Muscle of leg (tissue), 11 donors: Measurements from ENCODE around the gene TBC1D5. TPM values are rescaled to one million over a fixed set of nuclear protein-coding genes. Genes with fewer than 3 reads are reported as not detected.

ENCODE experiments used
- DNase-seq: peaks from one replicate; pipeline ENCODE4 v3.0.0; 2013
- H3K27ac ChIP-seq: one replicate; pipeline ENCODE4 v1.5.1; 2013; ENCODE audit warnings: mild to moderate bottlenecking, low read length, control low read depth
- H3K27me3 ChIP-seq: one replicate; pipeline ENCODE4 v1.6.1; 2013; ENCODE audit warnings: low read length; ENCODE audit not compliant: control insufficient read depth, insufficient read depth
- H3K36me3 ChIP-seq: one replicate; pipeline ENCODE4 v1.6.1; 2013; ENCODE audit warnings: low read length; ENCODE audit not compliant: control insufficient read depth, insufficient read depth
- H3K4me1 ChIP-seq: one replicate; pipeline ENCODE4 v1.6.1; 2013; ENCODE audit warnings: low read length; ENCODE audit not compliant: control insufficient read depth, insufficient read depth
- H3K4me3 ChIP-seq: one replicate; pipeline ENCODE4 v1.5.1; 2013; ENCODE audit warnings: low read length, control low read depth
- H3K9me3 ChIP-seq: replicated peaks from 2 replicates; pipeline ENCODE4 v1.6.1; 2013; ENCODE audit warnings: low read depth, low read length; ENCODE audit not compliant: control insufficient read depth
- WGBS: methylation state at CpG from one replicate; pipeline ENCODE4 v1.1.5; 2013; ENCODE audit warnings: missing lambda C conversion rate; ENCODE audit not compliant: insufficient coverage; 5-methylcytosine and 5-hydroxymethylcytosine counted together
- polyA plus RNA-seq, 8 donors: library from polyadenylated mRNA; unstranded; fragments of 120-200 nt; gene quantifications; one replicate each; pipeline versions ENCODE4 v1.2.1 to v1.2.3, GENCODE V29; 2013; ENCODE audit warnings: inconsistent platforms in 1 of 8, low replicate concordance in 1 of 8; ENCODE audit not compliant: insufficient read length in 8 of 8, insufficient read depth in 1 of 8
- total RNA-seq: library from RNA; stranded (reverse); fragments of 120-200 nt; gene quantifications from one replicate; pipeline ENCODE4 v1.2.4, GENCODE V29; 2013

TBC1D5 gene
- total and polyA plus RNA-seq, 9 donors, result 19.0 to 58.7 (median 32.6) TPM

- WGBS, result no CpG with 5 or more reads among the region's 3 CpGs
Measured at GRCh38 chr3:17469520-17469919, 272.9 kb downstream of the TBC1D5 start.

DNA sequence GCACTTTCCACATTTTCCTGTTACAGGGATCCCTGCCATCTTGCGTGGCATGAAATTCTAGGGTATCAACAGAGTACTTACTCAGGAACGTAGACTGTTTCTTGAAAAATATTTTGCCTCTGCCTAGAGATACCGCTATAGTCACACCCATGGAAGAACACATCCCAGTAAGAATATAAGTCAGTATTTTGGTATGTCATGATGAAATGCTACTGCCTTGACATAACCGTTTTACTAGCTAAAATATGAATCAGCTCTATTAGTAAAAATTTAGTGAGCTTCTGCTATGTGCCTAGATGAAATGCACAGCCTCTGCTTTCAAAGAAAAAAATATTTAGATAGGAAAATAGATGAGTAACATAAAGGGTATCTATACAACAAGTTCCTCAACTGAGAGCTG is 276.4 kb downstream of the TBC1D5 start:
- Histone ChIP-seq H3K27ac (no peak overlapping the region), H3K4me3 (no peak overlapping the region), H3K36me3 (no peaks in the 10 kb centered on the region), H3K9me3 (no peaks in the 10 kb centered on the region), H3K4me1 (no peaks in the 10 kb centered on the region), H3K27me3 (no peaks in the 10 kb centered on the region)
- no peak for DNase-seq
- no CpG with 5 or more reads among the region's 4 CpGs for WGBS

More at GRCh38 chr3:17469520-17469919, 272.9 kb downstream of the TBC1D5 start:
- Histone ChIP-seq H3K4me3 (no peak overlapping the region), H3K9me3 (no peaks in the 10 kb centered on the region), H3K36me3 (no peaks in the 10 kb centered on the region), H3K27ac (no peak overlapping the region), H3K4me1 (no peaks in the 10 kb centered on the region), H3K27me3 (no peaks in the 10 kb centered on the region)
- DNase-seq, result no peak

GRCh38 chr3:17459470-17459993 is 282.9 kb downstream of the TBC1D5 start:
- WGBS, result no CpG with 5 or more reads among the region's 3 CpGs
- Histone ChIP-seq H3K27me3 (no peaks in the 10 kb centered on the region), H3K9me3 (no peaks in the 10 kb centered on the region), H3K4me3 (no peak overlapping the region), H3K36me3 (no peaks in the 10 kb centered on the region), H3K4me1 (no peaks in the 10 kb centered on the region), H3K27ac (no peak overlapping the region)
- DNase-seq, result no peak

GRCh38 chr3:17456650-17457049 is 285.8 kb downstream of the TBC1D5 start:
- no CpG with 5 or more reads among the region's 1 CpG for WGBS
- no peak for DNase-seq
- Histone ChIP-seq H3K36me3 (no peaks in the 10 kb centered on the region), H3K27me3 (no peaks in the 10 kb centered on the region), H3K27ac (no peak overlapping the region), H3K4me3 (no peak overlapping the region), H3K4me1 (no peaks in the 10 kb centered on the region), H3K9me3 (no peaks in the 10 kb centered on the region)

DNA sequence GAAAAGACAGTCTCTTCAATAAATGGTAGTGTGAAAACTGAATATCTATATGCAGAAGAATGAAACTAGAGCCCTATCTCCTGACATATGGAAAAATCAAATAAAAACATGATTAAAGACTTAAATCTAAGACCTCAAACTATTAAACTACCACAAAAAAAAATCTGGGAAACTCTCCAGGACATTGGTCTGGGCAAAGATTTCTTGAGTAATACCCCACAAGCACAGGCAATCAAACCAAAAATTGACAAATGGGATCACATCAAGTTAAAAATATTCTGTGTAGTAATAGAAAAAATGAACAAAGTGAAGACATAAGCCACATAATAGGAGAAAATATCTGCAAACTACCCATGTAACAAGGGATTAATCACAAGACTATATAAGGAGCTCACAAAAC is 286.4 kb downstream of the TBC1D5 start:
- H3K36me3 ChIP-seq, result no peaks in the 10 kb centered on the region
- DNase-seq, result no peak
- H3K27ac ChIP-seq, result no peak overlapping the region
- no peaks in the 10 kb centered on the region for H3K27me3 ChIP-seq
- H3K4me3 ChIP-seq, result no peak overlapping the region
- no peaks in the 10 kb centered on the region for H3K4me1 ChIP-seq
- no peaks in the 10 kb centered on the region for H3K9me3 ChIP-seq

DNA sequence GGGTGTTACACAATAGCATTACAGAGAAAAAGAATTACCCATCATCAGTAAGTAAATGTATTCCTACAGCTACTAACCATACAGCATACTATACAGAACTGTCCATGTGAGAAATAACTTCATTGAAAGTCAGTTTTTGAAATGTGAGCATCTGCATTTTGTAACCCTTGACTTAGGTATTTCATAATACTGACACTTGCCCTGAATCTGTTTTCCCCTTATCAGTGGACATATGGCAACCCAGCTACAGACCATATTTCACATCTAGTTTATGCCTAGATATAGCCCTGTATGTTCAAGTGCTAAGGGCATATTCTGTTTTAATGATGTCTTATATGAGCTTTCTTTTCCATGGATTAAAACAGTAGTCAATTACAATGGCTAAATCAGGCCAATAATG is 297.6 kb downstream of the TBC1D5 start:
- no peak overlapping the region for H3K4me3 ChIP-seq
- DNase-seq, result no peak
- no peak overlapping the region for H3K27ac ChIP-seq
- H3K9me3 ChIP-seq, result no peaks in the 10 kb centered on the region
- H3K27me3 ChIP-seq, result no peaks in the 10 kb centered on the region
- no peaks in the 10 kb centered on the region for H3K4me1 ChIP-seq
- H3K36me3 ChIP-seq, result no peaks in the 10 kb centered on the region

DNA sequence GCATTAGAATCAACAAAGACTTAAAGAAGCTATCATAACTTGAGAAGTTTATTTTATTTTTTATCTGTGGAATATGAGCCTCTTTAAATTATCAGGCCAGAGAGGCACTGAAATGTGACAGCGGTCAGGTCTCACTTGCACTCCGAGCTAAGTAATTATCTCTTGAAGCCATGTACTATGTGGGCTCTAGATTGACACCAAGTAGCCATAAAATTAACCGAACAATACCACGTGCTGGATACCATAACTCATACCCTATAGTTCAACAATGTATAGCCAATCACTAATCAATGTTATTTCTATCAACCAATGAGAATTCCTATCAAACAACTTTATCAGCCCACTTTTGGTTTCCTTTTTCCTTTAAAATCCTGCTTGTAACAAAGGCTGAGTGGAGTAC is 299.3 kb downstream of the TBC1D5 start:
- no peaks in the 10 kb centered on the region for H3K9me3 ChIP-seq
- H3K27ac ChIP-seq, result no peak overlapping the region
- H3K36me3 ChIP-seq, result no peaks in the 10 kb centered on the region
- H3K27me3 ChIP-seq, result no peaks in the 10 kb centered on the region
- no peak for DNase-seq
- 90% methylated on average over 2 of the region's 4 CpGs for WGBS
- no peak overlapping the region for H3K4me3 ChIP-seq
- H3K4me1 ChIP-seq, result no peaks in the 10 kb centered on the region

DNA sequence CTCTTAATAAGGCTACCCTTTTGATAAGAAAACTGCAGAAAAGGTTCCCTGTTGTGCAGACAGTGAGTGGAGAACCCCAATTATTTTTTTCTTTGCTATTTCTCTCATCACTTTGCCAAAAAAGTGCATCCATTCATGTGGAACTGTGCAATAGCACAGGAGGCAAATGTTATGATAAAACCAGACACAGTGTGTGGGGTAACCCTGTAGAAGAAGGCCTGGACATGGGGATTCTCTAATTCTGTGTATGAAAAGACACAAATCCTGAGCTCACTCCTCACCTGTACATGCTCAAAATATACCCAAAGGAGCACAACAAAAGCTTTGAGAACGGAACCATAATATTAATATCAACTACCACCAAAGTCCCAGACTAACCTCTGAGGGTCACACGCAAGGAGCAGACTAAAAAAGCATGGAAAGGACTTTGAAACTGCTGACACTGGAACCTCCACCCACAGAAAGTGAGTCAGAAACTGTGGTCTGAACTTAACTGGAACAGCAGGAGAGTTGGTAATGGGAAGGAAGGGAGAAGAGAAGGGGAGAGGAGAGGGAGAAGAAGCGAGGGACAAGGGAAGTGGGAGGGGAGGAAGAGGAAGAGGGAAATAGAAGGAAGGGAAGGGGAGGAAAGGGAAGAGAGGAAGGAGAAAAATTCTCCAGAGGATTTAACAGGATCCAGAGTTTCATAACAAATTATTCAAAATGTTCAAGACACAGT is 299.9 kb downstream of the TBC1D5 start:
- 100% methylated on average over 1 of the region's 3 CpGs for WGBS
- Histone ChIP-seq H3K4me3 (no peak overlapping the region), H3K36me3 (no peaks in the 10 kb centered on the region), H3K4me1 (no peaks in the 10 kb centered on the region), H3K27me3 (no peaks in the 10 kb centered on the region), H3K9me3 (no peaks in the 10 kb centered on the region), H3K27ac (no peak overlapping the region)
- no peak for DNase-seq

- no peaks in the 10 kb centered on the region for H3K9me3 ChIP-seq
- H3K27me3 ChIP-seq, result no peaks in the 10 kb centered on the region
- 96% methylated on average over 3 of the region's 4 CpGs for WGBS
- H3K4me3 ChIP-seq, result no peak overlapping the region
- H3K27ac ChIP-seq, result no peak overlapping the region
- no peak for DNase-seq
- H3K4me1 ChIP-seq, result no peaks in the 10 kb centered on the region
- H3K36me3 ChIP-seq, result no peaks in the 10 kb centered on the region
Measured at GRCh38 chr3:17433876-17434275, 308.6 kb downstream of the TBC1D5 start.

- Histone ChIP-seq H3K27me3 (no peaks in the 10 kb centered on the region), H3K4me1 (no peaks in the 10 kb centered on the region), H3K36me3 (no peaks in the 10 kb centered on the region), H3K27ac (no peak overlapping the region), H3K4me3 (no peak overlapping the region), H3K9me3 (no peaks in the 10 kb centered on the region)
- no peak for DNase-seq
Measured at GRCh38 chr3:17432236-17432635, 310.2 kb downstream of the TBC1D5 start.
